Muscle layer of colon (tissue), 2 donors: Measurements from ENCODE around the gene MAN1C1.

Experiments
- H3K27ac ChIP-seq: one replicate; pipeline ENCODE4 v1.7.0; 2013; ENCODE audit warnings: low read depth, mild to moderate bottlenecking, low read length, moderate library complexity
- H3K27me3 ChIP-seq, 2 donors: one replicate each; pipeline ENCODE4 v1.7.0; 2013; ENCODE audit warnings: low read length in 2 of 2, mild to moderate bottlenecking in 2 of 2; ENCODE audit not compliant: insufficient read depth in 2 of 2, control insufficient read depth in 1 of 2
- H3K36me3 ChIP-seq: one replicate; pipeline ENCODE4 v1.7.0; 2013; ENCODE audit warnings: mild to moderate bottlenecking, low read length; ENCODE audit not compliant: insufficient read depth
- H3K4me1 ChIP-seq: one replicate; pipeline ENCODE4 v1.7.0; 2013; ENCODE audit warnings: mild to moderate bottlenecking, low read length; ENCODE audit not compliant: insufficient read depth
- H3K4me3 ChIP-seq, 2 donors: one replicate each; pipeline ENCODE4 v1.7.0; 2013; ENCODE audit warnings: low read length in 2 of 2, low read depth in 1 of 2, mild to moderate bottlenecking in 1 of 2, moderate library complexity in 1 of 2
- H3K9ac ChIP-seq: one replicate; pipeline ENCODE4 v1.7.0; 2013; ENCODE audit warnings: low read length
- H3K9me3 ChIP-seq: one replicate; pipeline ENCODE4 v1.7.0; 2013; ENCODE audit warnings: mild to moderate bottlenecking, low read length
- donor health status: abdominal sarcoma.
- donor health status: Adenocarcinoma of cecum.

The MAN1C1 gene

DNA sequence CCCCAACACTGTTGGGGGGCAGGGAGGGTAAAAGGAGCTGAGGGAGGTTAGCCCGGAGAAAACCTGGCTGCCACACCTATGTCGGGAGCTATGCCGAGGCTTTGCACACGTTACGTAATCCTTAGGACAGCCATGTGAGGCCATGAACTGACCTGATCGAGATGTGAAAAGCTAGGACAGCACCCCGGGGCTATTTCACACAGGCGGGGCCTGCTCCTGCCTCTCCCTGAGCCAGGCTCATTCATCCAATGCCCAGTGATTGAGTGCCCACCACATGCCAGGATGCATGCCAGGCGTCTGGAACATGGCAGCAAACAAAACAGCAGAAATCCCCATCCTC lies 43.0 kb upstream of the MAN1C1 start:
- Histone ChIP-seq H3K4me1 (peaks cover 9% of the 10 kb centered on the region), H3K4me3 (no peak overlapping the region), H3K36me3 (no peaks in the 10 kb centered on the region), H3K9me3 (no peaks in the 10 kb centered on the region), H3K9ac (no peak overlapping the region), H3K27ac (no peak overlapping the region), H3K27me3 (peaks cover 0 to 11% of the 10 kb centered on the region in 2 donors)

DNA sequence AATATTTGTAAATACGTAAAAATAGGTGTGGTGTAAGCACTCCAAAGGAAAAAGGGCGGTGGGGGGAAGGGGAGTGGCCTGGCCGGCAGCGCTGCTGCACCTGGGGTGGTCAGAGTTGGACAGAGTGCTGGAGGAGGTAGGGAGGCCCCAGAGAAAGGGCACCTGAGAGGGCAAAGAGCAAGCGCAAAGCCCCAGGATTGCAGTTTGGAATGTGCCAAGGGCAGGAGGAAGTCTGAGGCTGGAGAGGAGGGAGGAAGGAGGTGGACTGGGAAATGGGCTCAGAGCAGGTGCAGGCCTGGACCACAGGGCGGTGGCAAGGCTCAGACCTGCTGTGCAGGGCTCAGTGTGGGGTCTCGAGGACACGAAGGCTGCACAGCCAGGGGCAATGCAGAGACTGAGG lies 42.6 kb upstream of the MAN1C1 start:
- H3K9ac ChIP-seq = no peak overlapping the region
- peaks cover 5% of the 10 kb centered on the region for H3K4me1 ChIP-seq
- H3K36me3 ChIP-seq = no peaks in the 10 kb centered on the region
- no peak overlapping the region for H3K4me3 ChIP-seq
- no peaks in the 10 kb centered on the region for H3K9me3 ChIP-seq
- peaks cover 0 to 11% of the 10 kb centered on the region in 2 donors for H3K27me3 ChIP-seq
- no peak overlapping the region for H3K27ac ChIP-seq

GRCh38 chr1:25575191-25575590 lies 41.4 kb upstream of the MAN1C1 start:
- Histone ChIP-seq H3K27me3 (peaks cover 0 to 11% of the 10 kb centered on the region in 2 donors), H3K9ac (no peak overlapping the region), H3K36me3 (no peaks in the 10 kb centered on the region), H3K27ac (no peak overlapping the region), H3K9me3 (no peaks in the 10 kb centered on the region), H3K4me3 (no peak overlapping the region), H3K4me1 (no peaks in the 10 kb centered on the region)

DNA sequence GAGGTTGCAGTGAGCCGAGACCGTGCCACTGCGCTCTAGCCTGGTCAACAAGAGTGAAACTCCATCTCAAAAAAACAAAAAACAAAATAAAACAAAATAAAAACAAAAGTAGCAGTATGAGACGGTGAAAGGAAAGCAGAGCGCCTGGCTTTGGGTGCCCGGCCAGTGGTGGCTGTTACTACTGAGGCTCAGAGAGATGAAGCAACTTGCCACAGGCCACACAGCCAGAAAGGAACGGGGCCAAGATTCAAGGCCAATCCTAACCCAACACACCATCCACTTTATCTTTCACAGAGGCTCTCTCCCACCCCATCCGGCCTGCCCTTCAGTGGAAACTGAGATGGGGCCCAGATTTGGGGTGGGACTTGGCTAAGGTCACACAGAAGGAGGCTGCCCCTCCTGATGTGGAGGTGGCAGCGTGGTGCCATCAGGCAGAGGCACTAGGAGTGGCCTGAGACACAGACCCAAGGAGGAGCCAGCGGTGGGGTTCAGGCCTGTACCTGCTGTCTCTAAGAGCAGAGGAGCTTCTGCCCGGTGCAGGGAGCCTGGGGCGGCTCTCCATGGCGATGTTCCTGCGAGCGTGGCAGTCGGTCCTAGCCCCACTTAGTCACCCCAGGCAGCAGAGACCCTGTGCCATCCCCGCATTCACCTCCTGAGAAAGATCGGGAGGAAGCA lies 40.0 kb upstream of the MAN1C1 start:
- Histone ChIP-seq H3K27me3 (peaks cover 0 to 11% of the 10 kb centered on the region in 2 donors), H3K4me1 (no peaks in the 10 kb centered on the region), H3K4me3 (no peak overlapping the region), H3K36me3 (no peaks in the 10 kb centered on the region), H3K9ac (no peak overlapping the region), H3K27ac (no peak overlapping the region), H3K9me3 (no peaks in the 10 kb centered on the region)

- Histone ChIP-seq H3K9me3 (no peaks in the 10 kb centered on the region), H3K4me3 (no peak overlapping the region), H3K27ac (no peak overlapping the region), H3K4me1 (no peaks in the 10 kb centered on the region), H3K36me3 (no peaks in the 10 kb centered on the region), H3K9ac (no peak overlapping the region), H3K27me3 (peaks cover 0 to 8% of the 10 kb centered on the region in 2 donors)
These were observed 39.3 kb upstream of the MAN1C1 start for GRCh38 chr1:25577134-25577920.

- Histone ChIP-seq H3K9me3 (no peaks in the 10 kb centered on the region), H3K27me3 (no peaks in the 10 kb centered on the region), H3K36me3 (no peaks in the 10 kb centered on the region), H3K4me3 (no peak overlapping the region), H3K9ac (no peak overlapping the region), H3K27ac (no peak overlapping the region), H3K4me1 (no peaks in the 10 kb centered on the region)
These were observed 37.0 kb upstream of the MAN1C1 start for GRCh38 chr1:25579292-25580252.

DNA sequence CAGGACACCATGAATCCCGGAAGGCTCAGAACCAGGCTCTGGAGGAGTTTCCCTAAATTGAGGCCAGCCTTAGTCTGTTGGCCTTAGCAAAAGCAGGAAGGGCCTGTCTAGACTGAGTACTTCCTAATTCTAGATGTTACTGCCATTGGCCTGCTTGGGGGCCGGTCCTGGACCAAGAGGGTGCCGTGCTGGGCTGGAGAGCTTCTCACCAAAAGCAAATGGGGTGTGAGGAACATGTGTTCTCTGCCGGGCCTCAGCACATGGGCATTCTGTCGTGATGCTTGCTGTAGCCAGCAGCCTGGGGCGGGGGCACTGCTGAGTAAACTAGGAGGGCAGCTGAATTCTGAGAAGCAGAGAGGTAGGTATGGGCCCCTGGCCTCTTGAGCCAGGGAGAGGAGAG lies 35.7 kb upstream of the MAN1C1 start:
- Histone ChIP-seq H3K4me1 (no peaks in the 10 kb centered on the region), H3K27me3 (no peaks in the 10 kb centered on the region), H3K36me3 (no peaks in the 10 kb centered on the region), H3K27ac (no peak overlapping the region), H3K9ac (no peak overlapping the region), H3K4me3 (no peak overlapping the region), H3K9me3 (no peaks in the 10 kb centered on the region)

DNA sequence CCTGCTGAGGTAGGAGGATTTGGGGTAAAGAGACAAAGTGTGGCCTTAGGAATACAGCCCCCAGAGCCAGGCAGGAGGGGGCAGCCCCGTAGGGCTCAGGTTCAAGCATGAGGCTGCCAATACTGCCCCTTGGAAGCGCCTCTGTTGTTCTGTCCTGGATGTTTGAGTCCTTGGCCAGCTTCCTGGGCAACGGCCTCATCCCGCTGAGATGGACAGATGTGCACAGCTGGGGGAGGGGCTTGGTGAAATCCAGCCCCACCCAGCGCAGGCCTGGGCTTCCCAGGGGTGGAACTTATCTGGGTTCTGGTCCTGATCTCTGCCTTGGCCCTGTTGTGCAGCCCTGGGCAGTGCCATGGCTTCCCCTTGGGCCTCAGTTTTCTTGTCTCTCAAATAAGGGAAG lies 34.8 kb upstream of the MAN1C1 start:
- Histone ChIP-seq H3K27ac (no peak overlapping the region), H3K9me3 (no peaks in the 10 kb centered on the region), H3K27me3 (no peaks in the 10 kb centered on the region), H3K36me3 (no peaks in the 10 kb centered on the region), H3K4me3 (no peak overlapping the region), H3K4me1 (no peaks in the 10 kb centered on the region), H3K9ac (no peak overlapping the region)

- Histone ChIP-seq H3K9ac (no peak overlapping the region), H3K27me3 (no peaks in the 10 kb centered on the region), H3K9me3 (no peaks in the 10 kb centered on the region), H3K36me3 (no peaks in the 10 kb centered on the region), H3K4me1 (no peaks in the 10 kb centered on the region), H3K27ac (no peak overlapping the region), H3K4me3 (no peak overlapping the region)
These were observed 32.8 kb upstream of the MAN1C1 start for GRCh38 chr1:25583519-25584370.

GRCh38 chr1:25586181-25586588 lies 30.4 kb upstream of the MAN1C1 start:
- Histone ChIP-seq H3K27ac (no peak overlapping the region), H3K4me1 (peaks cover 6% of the 10 kb centered on the region), H3K9me3 (no peaks in the 10 kb centered on the region), H3K36me3 (no peaks in the 10 kb centered on the region), H3K27me3 (no peaks in the 10 kb centered on the region), H3K9ac (no peak overlapping the region), H3K4me3 (no peak overlapping the region)
